Measurements from ENCODE around the gene TXNDC5.
"Not testable (repeated sequence)": the region's sequence is repeated elsewhere in the genome, so short reads cannot be mapped to it uniquely, and the experiment has no call there.

The TXNDC5 gene

DNA sequence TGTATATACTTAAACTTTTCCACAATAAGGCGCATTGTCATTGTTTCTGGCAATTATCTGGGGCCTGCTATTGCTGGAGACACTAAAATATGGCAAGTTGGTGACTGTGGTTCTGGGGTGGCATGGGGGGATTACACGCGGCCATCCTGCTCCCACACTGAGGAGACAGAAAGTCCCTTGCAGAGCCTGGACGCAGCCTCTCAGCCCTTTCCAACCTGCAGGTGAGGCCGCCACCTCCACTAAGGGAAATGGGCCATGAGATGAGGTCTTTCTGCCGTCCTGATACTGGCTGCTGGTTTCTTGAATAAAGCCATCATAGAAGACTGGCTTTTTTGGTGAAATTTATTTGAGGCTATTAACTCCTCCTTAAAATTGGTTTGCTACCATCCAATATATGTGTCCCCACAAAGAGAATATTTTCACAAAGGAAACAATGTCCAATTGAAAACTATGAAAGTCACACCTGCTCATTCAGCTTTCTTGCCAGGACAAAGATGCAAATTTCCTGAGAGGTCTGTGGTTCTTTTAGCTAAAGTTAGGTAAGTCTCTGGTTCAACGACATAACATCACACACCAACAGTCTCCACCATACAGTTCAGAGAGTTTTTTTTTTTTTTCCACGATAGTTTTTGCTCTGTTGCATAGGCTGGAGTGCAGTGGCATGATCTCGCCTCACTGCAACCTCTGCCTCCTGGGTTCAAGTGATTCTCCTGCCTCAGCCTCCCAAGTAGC lies 13.0 kb downstream of the TXNDC5 start:
- DNase-seq (ENCODE audit: low read depth in 4 of 4, low spot score in 1 of 4), result no peak

DNA sequence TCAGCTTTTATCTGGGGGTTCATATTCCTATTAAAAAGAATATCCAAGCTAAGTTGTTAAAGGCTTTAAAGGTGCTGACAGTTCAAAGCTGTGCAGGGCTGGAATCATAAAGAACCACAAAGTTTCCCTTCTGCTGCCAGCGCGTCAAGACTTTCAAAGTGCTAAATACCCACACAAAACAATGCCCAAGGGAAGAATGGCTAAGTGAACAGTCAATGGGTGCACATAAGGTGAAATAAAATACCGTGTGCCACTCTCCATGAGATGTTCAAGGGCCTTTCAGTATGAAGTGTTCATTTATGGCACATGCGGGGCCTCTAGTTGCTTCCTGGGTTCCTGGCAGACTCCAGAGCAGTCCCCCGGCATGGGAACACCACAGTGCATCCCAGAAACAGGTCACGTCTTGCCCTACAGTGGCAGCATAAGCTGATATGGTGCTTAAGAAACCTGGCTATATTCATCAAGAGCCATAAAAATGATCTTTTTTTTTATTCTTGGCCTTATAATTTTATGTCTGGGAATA lies 14.1 kb downstream of the TXNDC5 start:
- DNase-seq (ENCODE audit: low read depth in 4 of 4, low spot score in 1 of 4), result no peak

DNA sequence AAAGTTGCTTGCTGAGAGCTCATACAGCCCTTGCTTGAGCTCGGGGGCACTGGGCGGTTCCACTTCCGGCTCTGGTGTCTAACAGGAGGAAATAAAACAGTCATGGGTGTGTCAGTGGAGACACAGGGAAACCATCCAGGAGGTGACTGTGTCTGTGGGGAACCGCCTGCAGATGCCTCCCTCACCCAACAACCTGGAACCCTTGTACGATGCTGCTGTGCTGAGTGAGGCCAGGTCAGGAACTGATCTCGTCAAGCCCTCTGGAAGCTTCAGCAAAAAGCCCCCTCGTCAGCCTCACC lies 15.5 kb downstream of the TXNDC5 start:
- DNase-seq (ENCODE audit: low read depth in 4 of 4, low spot score in 1 of 4), result no peak

DNA sequence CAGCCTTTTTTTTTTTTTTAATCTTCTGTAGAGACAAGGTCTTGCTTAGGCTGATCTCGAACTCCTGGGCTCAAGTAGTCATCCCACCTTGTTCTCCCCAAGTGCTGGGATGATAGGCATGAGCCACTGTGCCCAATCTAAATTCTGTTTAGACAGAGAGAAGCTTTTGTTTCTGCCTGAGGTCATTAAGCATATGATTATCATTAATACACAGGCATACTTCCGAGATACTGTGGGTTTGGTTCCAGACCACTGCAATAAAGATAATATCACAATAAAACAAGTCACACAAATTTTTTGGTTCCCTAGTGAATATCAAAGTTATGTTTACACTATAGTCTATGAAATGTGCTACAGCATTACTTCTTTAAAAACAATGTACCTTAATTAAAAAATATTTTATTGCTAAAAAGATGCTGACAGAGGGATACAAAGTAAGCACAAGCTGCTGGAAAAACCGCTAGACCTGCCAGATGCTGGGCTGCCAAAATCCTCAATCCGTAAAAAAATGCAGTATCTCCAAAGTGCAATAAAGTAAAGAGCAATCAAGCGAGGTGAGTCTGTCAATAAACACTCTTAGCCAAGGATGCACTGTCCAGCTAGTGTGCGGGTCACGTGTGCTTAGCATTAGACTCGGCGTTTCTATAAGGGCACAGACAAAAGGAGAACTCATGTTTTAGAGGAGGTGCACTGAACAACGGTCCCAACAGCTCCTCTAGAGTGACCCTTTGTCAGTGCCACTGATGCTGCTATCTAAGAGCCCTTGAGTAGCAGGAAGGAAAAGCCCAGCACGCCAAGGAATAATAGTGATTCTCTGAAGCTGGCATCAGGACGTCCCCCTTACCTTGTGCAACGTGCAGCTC lies 16.1 kb downstream of the TXNDC5 start:
- DNase-seq (ENCODE audit: low read depth in 4 of 4, low spot score in 1 of 4), result no peak

DNA sequence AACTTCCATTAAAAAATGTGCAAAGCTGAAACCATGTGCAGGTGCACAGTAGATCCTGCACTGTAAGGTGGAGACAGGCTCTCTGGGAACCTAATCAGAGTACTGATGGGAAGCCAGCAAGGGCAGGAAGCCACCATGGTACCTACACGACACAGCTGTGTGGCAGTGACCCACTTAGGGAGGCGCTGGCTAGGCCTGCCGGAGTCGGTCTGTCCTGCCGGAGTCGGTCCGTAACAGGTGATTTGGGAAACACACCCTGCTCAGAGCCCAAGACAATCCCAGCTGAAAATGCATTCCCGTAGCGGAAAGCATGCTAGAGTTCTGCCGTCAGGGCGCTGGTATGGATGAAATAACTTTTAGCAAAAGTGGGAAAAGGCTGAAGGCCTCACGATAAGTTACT lies 17.2 kb downstream of the TXNDC5 start:
- no peak for DNase-seq (ENCODE audit: low read depth in 4 of 4, low spot score in 1 of 4)

DNA sequence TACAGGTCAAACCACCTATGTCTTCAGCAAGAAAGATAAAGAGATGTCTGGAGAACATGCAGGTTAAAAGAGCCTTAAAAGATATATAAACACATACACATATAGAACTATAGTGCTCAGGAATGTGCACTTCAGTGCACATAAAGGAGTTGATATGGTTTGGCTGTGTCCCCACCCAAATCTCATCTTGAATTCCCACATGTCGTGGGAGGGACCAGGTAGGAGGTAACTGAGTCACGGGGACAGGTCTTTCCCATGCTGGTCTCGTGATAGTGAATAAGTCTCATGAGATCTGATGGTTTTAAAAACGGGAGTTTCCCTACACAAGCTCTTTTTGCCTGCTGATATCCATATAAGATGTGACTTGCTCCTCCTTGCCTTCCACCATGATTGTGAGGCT lies 18.2 kb downstream of the TXNDC5 start:
- DNase-seq (ENCODE audit: low read depth in 4 of 4, low spot score in 1 of 4), result not testable (repeated sequence)

DNA sequence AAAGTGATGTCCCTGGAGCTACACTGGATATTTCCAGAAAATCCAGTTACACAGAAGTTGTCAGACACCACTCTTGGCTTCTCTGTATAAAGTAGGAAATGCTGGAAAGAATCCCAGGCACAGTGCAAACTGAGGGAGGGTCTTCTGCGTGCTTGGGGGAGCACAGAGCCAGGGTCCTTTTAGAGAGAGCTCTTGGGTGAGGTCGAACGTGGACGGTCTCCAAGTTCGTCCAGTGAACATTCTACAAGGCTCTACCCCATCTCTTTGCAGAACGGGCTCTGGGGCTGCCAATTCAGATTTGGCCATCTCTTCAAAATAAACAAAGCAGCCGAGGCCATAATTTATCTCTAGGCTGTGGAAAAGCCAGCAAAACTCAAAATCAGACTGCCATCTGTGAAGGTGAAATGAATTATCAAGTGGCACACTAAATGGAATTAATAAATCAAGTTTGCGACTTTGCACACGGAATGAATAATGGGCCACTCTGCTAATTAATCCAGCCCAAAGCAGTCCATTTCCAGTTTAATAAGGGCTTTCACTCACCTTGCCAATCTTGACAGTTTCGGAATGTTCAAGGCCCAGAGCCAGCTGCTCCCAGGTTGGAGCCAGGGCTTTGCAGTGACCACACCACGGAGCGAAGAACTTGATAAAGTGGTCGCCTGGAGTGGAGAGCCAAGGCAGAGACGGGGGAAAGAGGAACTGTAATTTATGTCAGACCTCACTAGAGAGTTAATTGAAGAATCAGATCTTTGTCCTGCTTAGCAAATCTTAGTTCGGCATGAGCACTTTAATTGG lies 19.3 kb downstream of the TXNDC5 start:
- no peak for DNase-seq (ENCODE audit: low read depth in 4 of 4, low spot score in 1 of 4)

DNA sequence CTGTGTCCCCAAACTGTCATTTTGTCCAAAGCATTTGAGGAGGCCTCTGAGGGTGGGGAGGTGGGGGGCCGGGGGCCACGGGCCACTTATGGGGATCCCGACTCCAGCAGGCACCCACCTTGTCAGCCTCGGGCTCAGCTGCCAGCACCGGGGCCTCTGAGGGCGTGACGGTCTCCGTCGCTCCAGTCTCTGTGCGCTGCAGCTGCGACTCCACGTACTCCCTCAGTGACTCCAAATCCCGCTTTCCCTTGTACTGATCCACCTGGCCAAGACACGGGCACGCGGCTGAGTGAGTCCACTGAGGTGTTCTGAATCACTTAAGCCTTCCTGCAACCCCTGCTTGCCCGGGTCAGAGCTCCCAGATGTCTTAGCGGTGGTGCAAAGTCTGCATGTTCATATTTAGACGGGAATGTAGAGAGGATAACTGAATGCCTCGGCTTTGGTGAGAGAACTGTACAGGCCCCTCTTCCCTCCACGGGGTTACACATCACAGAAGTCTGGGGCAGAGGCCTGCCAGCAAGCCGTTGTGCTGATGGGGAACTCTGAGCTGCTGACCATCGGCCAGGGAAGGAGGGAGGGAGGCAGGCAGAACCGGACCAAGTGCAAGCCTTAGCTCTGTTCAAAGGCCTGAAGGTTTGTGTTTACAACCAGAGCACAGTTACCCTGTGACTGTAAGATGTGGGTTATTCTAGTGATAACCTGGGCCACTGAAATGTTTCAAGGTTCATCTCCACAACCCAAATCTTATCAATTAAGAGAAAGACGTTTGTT lies 21.8 kb downstream of the TXNDC5 start:
- DNase-seq (ENCODE audit: low read depth in 4 of 4, low spot score in 1 of 4), result no peak

DNA sequence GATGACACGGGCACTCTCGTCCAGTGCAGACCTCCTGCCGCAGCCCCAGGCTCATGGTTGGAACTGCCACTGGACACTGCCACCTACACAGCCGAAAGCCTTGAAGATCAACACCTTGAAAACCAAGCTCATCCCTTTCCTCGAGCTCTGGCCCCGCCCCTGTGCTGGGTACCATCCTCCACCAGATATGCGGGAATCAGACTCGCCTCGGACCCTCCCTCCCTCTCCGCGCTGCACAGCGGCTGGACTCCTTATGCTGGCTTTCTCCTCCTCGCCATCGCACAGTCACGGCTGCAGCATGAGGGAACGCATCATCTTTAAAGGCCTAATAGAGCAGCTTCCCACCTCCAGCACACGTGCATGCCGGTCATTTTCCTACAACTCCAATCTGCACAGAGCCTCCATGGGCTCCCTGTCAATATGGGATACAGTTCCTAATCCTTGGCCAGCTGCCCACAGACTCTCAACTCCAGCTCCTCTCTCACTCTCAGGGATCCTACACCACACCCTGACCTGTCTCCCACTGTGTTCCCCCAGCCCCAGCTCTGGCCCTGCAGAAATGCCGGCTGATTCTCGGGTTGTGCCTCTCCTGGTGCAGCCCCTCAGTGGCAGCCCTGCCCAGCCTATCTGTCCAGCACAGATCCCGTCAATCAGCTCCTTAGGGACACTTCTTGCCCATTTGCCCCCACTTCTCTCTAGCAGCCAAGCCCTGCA lies 23.2 kb downstream of the TXNDC5 start:
- DNase-seq (ENCODE audit: low read depth in 4 of 4, low spot score in 1 of 4), result no peak

DNA sequence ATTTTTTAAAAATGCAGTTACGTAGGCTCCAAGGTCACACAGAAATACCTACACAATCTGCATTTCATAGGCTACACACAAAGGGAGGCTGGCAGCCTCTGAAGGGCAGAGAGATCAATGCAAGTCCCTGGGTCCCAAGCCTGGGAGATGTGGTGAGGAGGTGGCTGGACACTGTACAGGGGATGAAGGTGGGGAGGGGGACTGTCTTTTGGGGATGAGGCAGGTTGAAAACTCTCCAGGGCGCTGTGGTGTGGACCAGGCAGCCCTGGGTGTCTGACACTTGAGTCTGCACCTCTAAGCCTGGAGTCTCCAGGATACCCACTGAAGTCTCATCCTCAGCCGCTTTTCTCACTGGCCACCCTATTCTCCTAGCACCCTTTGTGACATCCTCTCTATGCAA lies 24.5 kb downstream of the TXNDC5 start:
- no peak for DNase-seq (ENCODE audit: low read depth in 4 of 4, low spot score in 1 of 4)

DNA sequence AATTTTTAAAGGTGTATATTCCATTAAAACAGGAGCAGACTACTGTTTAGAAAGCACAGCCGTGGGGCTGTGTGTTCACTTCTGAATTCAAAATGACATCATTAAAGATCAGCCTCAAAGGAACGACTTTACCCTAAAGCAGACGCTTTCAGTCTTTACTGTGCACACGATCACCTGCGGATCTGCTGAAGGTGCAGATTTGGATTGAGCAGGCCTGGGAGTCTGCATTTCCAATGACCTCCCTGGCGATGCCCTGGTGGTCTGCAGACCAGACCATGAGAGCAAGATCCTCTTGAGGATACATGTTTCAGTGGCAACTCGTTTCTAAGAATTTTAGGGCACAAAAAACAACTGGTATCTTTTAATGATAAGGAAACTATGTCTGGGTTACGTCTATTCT lies 27.2 kb downstream of the TXNDC5 start:
- DNase-seq (ENCODE audit: low read depth in 4 of 4, low spot score in 1 of 4), result no peak

DNA sequence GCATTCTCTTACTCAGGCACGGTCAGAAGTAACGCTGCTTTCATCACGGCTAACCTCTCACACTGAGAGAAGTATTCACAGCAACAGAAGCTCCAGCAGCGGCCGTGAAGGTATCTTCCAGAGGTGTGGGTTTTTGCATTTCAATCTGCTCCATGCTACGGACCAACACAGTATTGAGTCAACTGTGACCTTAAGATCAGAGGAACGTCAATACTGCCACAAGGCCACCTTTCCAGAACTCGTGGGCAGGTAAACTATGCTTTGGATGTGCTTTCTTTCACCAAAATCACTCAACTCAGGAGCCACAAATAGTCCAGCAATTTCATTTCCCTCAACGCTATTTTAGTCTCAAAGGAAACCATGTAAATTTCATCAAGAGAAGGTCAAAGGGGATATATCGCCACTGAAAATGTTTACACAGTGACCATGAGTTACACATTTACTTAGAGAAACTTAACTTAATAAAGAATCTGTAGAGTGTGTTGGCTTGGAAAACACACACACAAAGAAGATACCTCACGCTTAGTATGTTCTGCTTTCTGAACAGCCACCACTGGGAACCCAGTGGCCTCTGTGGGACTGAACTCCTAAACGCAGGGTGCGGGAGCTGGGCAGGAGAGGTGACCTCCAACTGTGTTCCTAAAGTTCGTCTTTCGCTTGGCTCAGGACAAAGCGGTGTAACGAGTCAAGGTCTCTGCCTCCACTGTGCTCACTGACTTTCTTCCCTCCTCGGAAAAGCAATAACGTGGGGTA lies 27.9 kb downstream of the TXNDC5 start:
- no peak for DNase-seq (ENCODE audit: low read depth in 4 of 4, low spot score in 1 of 4)

DNA sequence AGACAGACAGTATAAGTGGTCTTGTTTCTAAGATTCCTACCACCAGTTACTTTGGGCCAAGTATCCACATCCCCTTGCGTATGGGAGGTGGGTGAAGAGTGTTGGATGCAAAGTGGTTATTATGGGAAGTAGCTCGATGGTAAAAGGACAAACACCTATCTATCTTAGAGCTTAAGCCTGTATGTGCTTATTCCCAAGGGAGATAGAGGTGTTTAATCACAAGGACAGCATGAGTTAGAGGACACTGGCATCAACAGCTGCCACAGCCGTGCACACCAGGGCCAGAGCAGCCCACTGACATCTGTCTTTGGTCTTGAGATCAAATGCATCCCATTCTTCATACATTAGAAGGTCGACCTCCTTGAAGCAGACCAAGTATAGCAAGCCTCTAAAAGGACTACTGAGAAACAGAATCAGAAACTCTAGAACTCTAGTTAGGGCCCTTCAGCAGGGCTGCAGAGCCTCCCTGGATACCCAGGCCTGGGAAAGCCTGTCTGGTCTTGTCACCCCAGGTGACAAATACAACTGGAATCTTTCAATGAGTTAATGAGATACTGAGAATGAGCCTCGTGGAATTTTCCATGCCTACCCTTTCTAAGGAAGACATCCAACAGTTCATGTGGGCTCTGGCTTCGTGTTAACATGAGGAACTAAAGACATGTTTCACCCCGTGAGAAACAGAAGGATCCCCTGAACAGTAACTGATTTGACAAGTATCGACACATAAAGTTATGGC lies 28.7 kb downstream of the TXNDC5 start:
- no peak for DNase-seq (ENCODE audit: low read depth in 4 of 4, low spot score in 1 of 4)

DNA sequence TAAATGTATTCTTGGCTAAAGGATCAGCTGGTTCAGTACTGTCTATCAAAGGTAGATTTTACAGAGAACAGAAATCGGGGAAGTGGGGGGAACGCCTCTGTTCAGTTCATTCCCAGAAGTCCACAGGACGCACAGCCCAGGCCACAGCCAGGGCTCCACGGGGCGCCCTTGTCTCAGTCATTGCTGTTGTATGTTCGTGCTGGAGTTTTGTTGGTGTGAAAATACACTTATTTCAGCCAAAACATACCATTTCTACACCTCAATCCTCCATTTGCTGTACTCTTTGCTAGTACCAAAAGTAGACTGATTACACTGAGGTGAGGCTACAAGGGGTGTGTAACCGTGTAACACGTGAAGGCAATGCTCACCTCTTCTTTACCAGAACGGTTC lies 29.9 kb downstream of the TXNDC5 start:
- no peak for DNase-seq (ENCODE audit: low read depth in 4 of 4, low spot score in 1 of 4)

DNA sequence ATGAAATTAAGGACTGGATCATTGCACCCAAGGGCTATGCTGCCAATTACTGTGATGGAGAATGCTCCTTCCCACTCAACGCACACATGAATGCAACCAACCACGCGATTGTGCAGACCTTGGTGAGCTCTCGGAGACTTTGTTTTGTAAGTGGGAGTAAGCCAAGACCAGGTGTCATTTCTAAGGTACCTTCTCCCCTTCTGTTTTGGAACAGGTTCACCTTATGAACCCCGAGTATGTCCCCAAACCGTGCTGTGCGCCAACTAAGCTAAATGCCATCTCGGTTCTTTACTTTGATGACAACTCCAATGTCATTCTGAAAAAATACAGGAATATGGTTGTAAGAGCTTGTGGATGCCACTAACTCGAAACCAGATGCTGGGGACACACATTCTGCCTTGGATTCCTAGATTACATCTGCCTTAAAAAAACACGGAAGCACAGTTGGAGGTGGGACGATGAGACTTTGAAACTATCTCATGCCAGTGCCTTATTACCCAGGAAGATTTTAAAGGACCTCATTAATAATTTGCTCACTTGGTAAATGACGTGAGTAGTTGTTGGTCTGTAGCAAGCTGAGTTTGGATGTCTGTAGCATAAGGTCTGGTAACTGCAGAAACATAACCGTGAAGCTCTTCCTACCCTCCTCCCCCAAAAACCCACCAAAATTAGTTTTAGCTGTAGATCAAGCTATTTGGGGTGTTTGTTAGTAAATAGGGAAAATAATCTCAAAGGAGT lies 30.4 kb downstream of the TXNDC5 start:
- no peak for DNase-seq (ENCODE audit: low read depth in 4 of 4, low spot score in 1 of 4)

DNA sequence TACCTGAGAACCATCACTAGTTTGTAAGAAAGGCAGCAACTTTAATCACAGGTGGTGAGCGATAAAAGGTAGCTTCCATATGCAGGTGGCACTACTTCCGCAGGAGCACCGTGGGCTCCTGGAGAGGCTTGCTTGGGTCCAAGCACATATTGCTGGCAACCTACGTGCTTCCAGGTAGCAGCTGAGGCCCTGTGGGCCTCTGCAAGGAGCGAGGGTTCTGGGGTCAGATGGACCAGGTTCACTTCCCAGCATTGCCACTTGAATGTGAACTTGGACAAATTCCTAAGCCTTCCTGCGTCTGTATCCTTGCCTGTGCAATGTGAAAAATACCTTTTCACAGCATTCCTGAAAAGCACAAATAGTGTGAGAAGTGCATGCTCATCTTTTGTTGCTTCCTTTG lies 31.0 kb downstream of the TXNDC5 start:
- DNase-seq (ENCODE audit: low read depth in 4 of 4, low spot score in 1 of 4), result no peak

DNA sequence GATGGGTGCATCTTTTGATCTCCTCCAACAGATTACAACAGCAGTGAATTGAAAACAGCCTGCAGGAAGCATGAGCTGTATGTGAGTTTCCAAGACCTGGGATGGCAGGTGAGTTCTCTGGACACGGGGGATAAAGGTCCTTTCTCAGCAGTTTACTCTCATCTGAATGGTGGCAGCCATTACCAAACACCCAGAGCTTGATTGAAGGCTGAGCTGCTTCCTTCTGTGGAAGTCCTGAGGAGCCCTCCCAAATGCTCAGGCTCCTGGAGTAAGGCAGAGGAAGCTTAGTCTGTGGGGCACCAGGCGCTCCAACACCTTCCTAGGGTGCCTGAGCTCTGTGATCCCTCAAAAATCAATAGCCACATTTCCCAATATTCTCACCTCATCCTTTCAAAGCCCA lies 31.5 kb downstream of the TXNDC5 start:
- no peak for DNase-seq (ENCODE audit: low read depth in 4 of 4, low spot score in 1 of 4)

DNA sequence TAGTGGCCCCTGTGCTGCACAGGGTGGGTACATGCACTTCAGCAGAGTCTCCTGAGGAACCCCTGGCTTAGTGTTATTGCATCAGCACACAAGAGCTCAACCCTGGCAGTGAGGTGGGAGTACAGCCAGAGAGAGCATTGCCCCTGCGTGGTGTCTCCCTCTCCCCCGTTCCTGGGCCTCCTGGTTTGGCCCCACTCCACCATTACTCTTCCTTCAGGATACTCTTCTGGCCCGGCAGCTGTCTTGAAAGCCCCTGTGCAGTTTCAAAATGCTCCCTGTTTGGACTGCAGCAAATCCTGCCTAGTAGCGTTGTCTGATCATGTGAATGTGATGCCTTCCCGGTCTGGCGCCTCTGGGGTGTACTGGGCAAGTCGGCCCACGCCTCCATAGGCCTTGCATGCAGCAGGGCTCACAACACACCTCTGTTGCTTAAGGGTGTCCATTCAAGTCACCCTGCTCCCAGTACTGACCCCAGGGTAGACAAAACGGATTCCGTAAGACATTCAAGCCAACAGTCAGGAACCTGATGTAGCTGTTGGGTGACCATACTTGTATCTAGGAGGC lies 32.1 kb downstream of the TXNDC5 start:
- DNase-seq (ENCODE audit: low read depth in 4 of 4, low spot score in 1 of 4), result no peak

All from stimulated activated CD4-positive, alpha-beta T cell treated with anti-CD3 and anti-CD28 coated beads, Interleukin-1b, Interleukin-23, amount 100 ng/mL, for 24 hours (primary cell).